IMR-90 (cell line): ENCODE measurements around the gene SLC39A11. TPM values are rescaled to one million over a fixed set of nuclear protein-coding genes. Genes with fewer than 3 reads are reported as not detected.

Source experiments
- ATAC-seq: fragments of 200-7000 bp; cut with Tn5 transposase; 2 replicates; pipeline ENCODE4 v1.9.1; 2020; ENCODE audit warnings: low read depth, mild to moderate bottlenecking, moderate library complexity
- BruUV-seq: library from RNA; stranded (reverse); fragments of 400-500 nt; replicated peaks from 2 replicates; lab custom pipeline; 2021; lab: Mats Ljungman, UMichigan
- CTCF ChIA-PET: fragments of 300-600 bp; formaldehyde crosslinking; extraction: SDS; loops from one replicate; lab custom pipeline; 2021; ENCODE audit warnings: antibody characterized with exemption; lab: Yijun Ruan, JAX
- POLR2A ChIA-PET: fragments of 300-600 bp; sonication (Branson Sonifier 250); formaldehyde crosslinking; loops from one replicate; lab custom pipeline; 2022; ENCODE audit warnings: antibody characterized with exemption; ENCODE audit not compliant: unreplicated experiment; lab: Charles Lee
- DNase-seq: peaks from one replicate; pipeline ENCODE4 v3.0.0; 2013
- H2AFZ ChIP-seq: replicated peaks from 2 replicates; pipeline ENCODE3; 2013; ENCODE audit warnings: low read length, mild to moderate bottlenecking; ENCODE audit not compliant: poor library complexity
- H2AK5ac ChIP-seq: 2 replicates; pipeline ENCODE4 v1.6.1; 2013; ENCODE audit warnings: low read depth, low read length, inconsistent platforms
- H2AK9ac ChIP-seq: replicated peaks from 2 replicates; pipeline ENCODE3; 2013; ENCODE audit warnings: mild to moderate bottlenecking, low read depth, low read length, moderate library complexity; ENCODE audit not compliant: poor library complexity
- H2BK120ac ChIP-seq: 2 replicates; pipeline ENCODE4 v1.6.1; 2013; ENCODE audit warnings: low read depth, low read length, inconsistent platforms
- H2BK15ac ChIP-seq: 3 replicates; pipeline ENCODE4 v1.6.1; 2013; ENCODE audit warnings: low read depth, low read length, inconsistent platforms
- H2BK20ac ChIP-seq: 2 replicates; pipeline ENCODE4 v1.6.1; 2013; ENCODE audit warnings: low read depth, mild to moderate bottlenecking, inconsistent platforms, low read length, moderate library complexity
- H2BK5ac ChIP-seq: 2 replicates; pipeline ENCODE4 v1.6.1; 2013; ENCODE audit warnings: mild to moderate bottlenecking, low read depth, low read length, inconsistent platforms; ENCODE audit not compliant: poor library complexity, severe bottlenecking
- H3K14ac ChIP-seq: replicated peaks from 2 replicates; pipeline ENCODE4 v1.6.1; 2013; ENCODE audit warnings: low read depth, low read length, inconsistent platforms
- H3K18ac ChIP-seq: 2 replicates; pipeline ENCODE4 v1.6.1; 2013; ENCODE audit warnings: low read depth, low read length, control low read depth
- H3K23ac ChIP-seq: 2 replicates; pipeline ENCODE4 v1.6.1; 2013; ENCODE audit warnings: low read depth, low read length, inconsistent platforms
- H3K27ac ChIP-seq: 2 replicates; pipeline ENCODE4 v1.5.1; 2013; ENCODE audit warnings: mild to moderate bottlenecking, control low read depth, low read length; ENCODE audit not compliant: insufficient read depth
- H3K27me3 ChIP-seq: 2 replicates; pipeline ENCODE4 v1.6.1; 2013; ENCODE audit warnings: low read length; ENCODE audit not compliant: control insufficient read depth, insufficient read depth
- H3K36me3 ChIP-seq: 2 replicates; pipeline ENCODE4 v1.6.1; 2013; ENCODE audit warnings: low read length, mixed read lengths; ENCODE audit not compliant: control insufficient read depth, insufficient read depth
- H3K4ac ChIP-seq: 2 replicates; pipeline ENCODE4 v1.6.1; 2013; ENCODE audit warnings: low read depth, low read length, inconsistent platforms
- H3K4me1 ChIP-seq: 2 replicates; pipeline ENCODE4 v1.6.1; 2013; ENCODE audit warnings: low read length, mixed read lengths; ENCODE audit not compliant: control insufficient read depth, insufficient read depth
- H3K4me2 ChIP-seq: 2 replicates; pipeline ENCODE4 v1.6.1; 2013; ENCODE audit warnings: low read depth, mild to moderate bottlenecking, control low read depth, low read length, moderate library complexity
- H3K4me3 ChIP-seq: 2 replicates; pipeline ENCODE4 v1.5.1; 2013; ENCODE audit warnings: low read depth, mild to moderate bottlenecking, control low read depth, low read length, moderate library complexity; ENCODE audit not compliant: insufficient read depth
- H3K56ac ChIP-seq: 2 replicates; pipeline ENCODE4 v1.6.1; 2013; ENCODE audit warnings: low read length, inconsistent platforms; ENCODE audit not compliant: insufficient read depth; ENCODE audit errors: extremely low read depth
- H3K79me1 ChIP-seq, 2 experiments: 2 replicates each; pipeline ENCODE4 v1.6.1; 2013; ENCODE audit warnings: low read length in 2 of 2, inconsistent platforms in 1 of 2, low read depth in 1 of 2
- H3K9ac ChIP-seq: 2 replicates; pipeline ENCODE4 v1.6.1; 2013; ENCODE audit warnings: low read depth, low read length, control low read depth
- H3K9me1 ChIP-seq: 2 replicates; pipeline ENCODE4 v1.6.1; 2013; ENCODE audit warnings: low read length, inconsistent platforms; ENCODE audit not compliant: insufficient read depth
- H3K9me3 ChIP-seq: 2 replicates; pipeline ENCODE4 v1.6.1; 2013; ENCODE audit warnings: low read length; ENCODE audit not compliant: control insufficient read depth, insufficient read depth
- H4K20me1 ChIP-seq: 2 replicates; pipeline ENCODE4 v1.6.1; 2013; ENCODE audit warnings: low read length, inconsistent platforms; ENCODE audit not compliant: insufficient read depth
- H4K5ac ChIP-seq: 2 replicates; pipeline ENCODE4 v1.6.1; 2013; ENCODE audit warnings: mild to moderate bottlenecking, low read depth, low read length, control low read depth
- H4K8ac ChIP-seq, 2 experiments: 2 replicates each; pipeline ENCODE4 v1.6.1; 2013; ENCODE audit warnings: low read depth in 2 of 2, low read length in 2 of 2, control low read depth in 1 of 2, inconsistent platforms in 1 of 2
- H4K91ac ChIP-seq: 2 replicates; pipeline ENCODE4 v1.6.1; 2013; ENCODE audit warnings: low read depth, low read length, inconsistent platforms; ENCODE audit not compliant: insufficient read depth
- BHLHE40 ChIP-seq: fragments of 150-350 bp; IDR thresholded peaks from 2 replicates; pipeline ENCODE4 v1.6.1; 2016; ENCODE audit warnings: mild to moderate bottlenecking, low read depth, low read length
- CHD1 ChIP-seq: IDR thresholded peaks from 2 replicates; pipeline ENCODE4 v1.6.1; 2012; ENCODE audit warnings: low read depth, low read length, improper control_type of control experiment
- FOS ChIP-seq: fragments of 150-350 bp; IDR thresholded peaks from 2 replicates; pipeline ENCODE4 v1.6.1; 2016; ENCODE audit warnings: low read depth, low read length
- MAFK ChIP-seq: IDR thresholded peaks from 2 replicates; pipeline ENCODE4 v1.6.1; 2012; ENCODE audit warnings: low read depth, low read length, improper control_type of control experiment
- MAZ ChIP-seq: IDR thresholded peaks from 2 replicates; pipeline ENCODE4 v1.6.1; 2012; ENCODE audit warnings: low read depth, mild to moderate bottlenecking, low read length, improper control_type of control experiment, moderate library complexity, borderline replicate concordance
- MXI1 ChIP-seq: IDR thresholded peaks from 2 replicates; pipeline ENCODE4 v1.6.1; 2012; ENCODE audit warnings: low read depth, mild to moderate bottlenecking, low read length, moderate library complexity, borderline replicate concordance
- POLR2A ChIP-seq: IDR thresholded peaks from 2 replicates; pipeline ENCODE4 v1.6.1; 2012; ENCODE audit warnings: mild to moderate bottlenecking, low read depth, low read length
- RAD21 ChIP-seq: IDR thresholded peaks from 2 replicates; pipeline ENCODE4 v1.6.1; 2012; ENCODE audit warnings: low read length, improper control_type of control experiment
- RFX5 ChIP-seq: IDR thresholded peaks from 2 replicates; pipeline ENCODE4 v1.8.0; 2012; ENCODE audit warnings: low read depth, mild to moderate bottlenecking, low read length, moderate library complexity
- SMC3 ChIP-seq: fragments of 150-350 bp; IDR thresholded peaks from 2 replicates; pipeline ENCODE4 v1.6.1; 2016; ENCODE audit warnings: low read depth, mild to moderate bottlenecking, antibody characterized with exemption, low read length, moderate library complexity
- WGBS, 2 experiments: methylation state at CpG; one replicate each; pipeline versions ENCODE4 v1.1.5 to v1.1.7; 2013; ENCODE audit warnings: missing lambda C conversion rate in 2 of 2; ENCODE audit not compliant: insufficient read length in 1 of 2; ENCODE audit errors: extremely low coverage in 2 of 2; 5-methylcytosine and 5-hydroxymethylcytosine counted together
- dilution Hi-C: fragments of 300-500 bp; cut with HindIII; formaldehyde crosslinking; loops from one replicate; pipeline ENCODE4 v1.14.3; 2018; ENCODE audit warnings: low sequenced_read_pairs; ENCODE audit not compliant: unreplicated experiment
- in situ Hi-C: fragments of 300-500 bp; cut with MboI; formaldehyde crosslinking; loops from 3 replicates; pipeline ENCODE4 v1.14.3; 2019; ENCODE audit warnings: low sequenced_read_pairs, inconsistent platforms, mixed read lengths
- intact Hi-C: fragments of 100-400 bp; cut with micrococcal nuclease; formaldehyde crosslinking; loops from 2 replicates; pipeline ENCODE4 v1.10.0; 2022
- polyA plus RNA-seq, 3 experiments: library from polyadenylated mRNA; depleted of rRNA; stranded (reverse); fragments of >200 nt; gene quantifications; 2 replicates each; pipeline ENCODE4 v1.2.3, GENCODE V29; 2012; ENCODE audit warnings: low replicate concordance in 1 of 3
- total RNA-seq: library from RNA; depleted of rRNA; stranded (reverse); fragments of >200 nt; gene quantifications from 2 replicates; pipeline ENCODE4 v1.2.3, GENCODE V29; 2012
- TF ChIP-seq, protein P1 (sequence below): conservative IDR thresholded peaks from 2 replicates; pipeline ENCODE4 v1.5.1; 2012; ENCODE audit warnings: mild to moderate bottlenecking, low read depth, low read length, improper control_type of control experiment
- TF ChIP-seq, protein P2 (sequence below): fragments of 150-350 bp; IDR thresholded peaks from 2 replicates; pipeline ENCODE4 v1.6.1; 2017; ENCODE audit warnings: mild to moderate bottlenecking, antibody characterized with exemption, low read length, low read depth

Gene SLC39A11
- total and polyA plus RNA-seq, 2 of the 4 experiments (the other 2 are of a cell fraction): 8.8 to 14.3 TPM

DNA sequence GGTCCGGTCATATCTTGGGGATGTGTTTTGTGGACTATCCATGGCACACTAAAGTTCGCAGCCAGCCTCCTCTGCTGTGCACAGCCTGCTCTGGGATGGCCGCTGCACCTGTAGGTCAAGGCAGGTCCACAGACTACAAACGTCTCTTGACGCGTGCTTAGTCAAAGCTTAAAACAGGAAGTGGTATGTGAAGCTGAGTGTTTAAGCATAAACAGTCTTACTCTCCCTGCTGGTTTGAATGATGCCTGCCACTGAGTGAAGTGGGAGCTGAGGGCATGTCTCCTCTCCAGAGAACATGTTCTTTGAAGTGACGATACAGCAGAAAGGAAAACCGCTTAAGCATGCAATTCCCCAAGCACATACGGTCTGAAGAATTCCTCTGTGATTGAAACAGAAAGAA lies 365.6 kb downstream of the SLC39A11 start:
- Histone ChIP-seq H2AFZ (peak overlapping the region; percentile 69), H2BK120ac (peak overlapping the region; percentile 53; the same call in 1 of the 2 replicates), H3K4ac (no peak overlapping the region), H3K18ac (no peak overlapping the region), H3K23ac (no peak overlapping the region), H2BK15ac (no peak overlapping the region), H3K14ac (no peak overlapping the region), H3K4me2 (peak overlapping the region; percentile 18; the same call in 1 of the 2 replicates), H3K4me1 (peaks cover 8% of the 10 kb centered on the region), H4K8ac (peak overlapping the region in 1 of 2 experiments; percentile 28; a peak in 1 of 4 replicates), H3K27ac (no peak overlapping the region), H3K4me3 (no peak overlapping the region), H3K9me3 (no peaks in the 10 kb centered on the region), H3K9me1 (no peaks in the 10 kb centered on the region), H3K27me3 (no peaks in the 10 kb centered on the region), H2BK5ac (no peak overlapping the region), H3K36me3 (no peaks in the 10 kb centered on the region), H4K91ac (no peak overlapping the region), H3K9ac (no peak overlapping the region), H4K20me1 (no peaks in the 10 kb centered on the region), H2BK20ac (peak overlapping the region; percentile 9; the same call in 1 of the 2 replicates), H3K56ac (no peak overlapping the region), H2AK5ac (peak overlapping the region; percentile 41), H3K79me1 (no peaks in the 10 kb centered on the region), H4K5ac (no peak overlapping the region), H2AK9ac (no peak overlapping the region)
- ChIA-PET POLR2A (interaction anchor here (0.5 kb wide), 1 partner anchor 11 kb away, joined by 7 read pairs; no protein-coding TSS in a partner anchor), CTCF (interaction anchor here (0.7 to 3.0 kb wide), 11 partner anchors 13 to 521 kb away, joined by 3 to 15 read pairs (median 7); no protein-coding TSS in a partner anchor)
- intact Hi-C loops: loop anchor here (1.0 to 10.0 kb wide), 8 partner anchors 132 to 1448 kb away; partner anchors contain the start of gene SLC39A11
- in situ Hi-C loops: loop anchor here (5.0 to 10.0 kb wide), 4 partner anchors 428 to 645 kb away; no protein-coding TSS in a partner anchor
- no TSS peak for BruUV-seq
- no peak for TF ChIP-seq MAFK
- TF ChIP-seq FOS: no peak
- TF ChIP-seq BHLHE40: 0 out of 2 replicates have a peak, but pooled peaks have one; percentile 9
- TF ChIP-seq MAZ: no peak
- no peak; the same call in 1 of the 2 replicates for TF ChIP-seq SMC3
- no peak for TF ChIP-seq RFX5
- TF ChIP-seq, protein P1, sequence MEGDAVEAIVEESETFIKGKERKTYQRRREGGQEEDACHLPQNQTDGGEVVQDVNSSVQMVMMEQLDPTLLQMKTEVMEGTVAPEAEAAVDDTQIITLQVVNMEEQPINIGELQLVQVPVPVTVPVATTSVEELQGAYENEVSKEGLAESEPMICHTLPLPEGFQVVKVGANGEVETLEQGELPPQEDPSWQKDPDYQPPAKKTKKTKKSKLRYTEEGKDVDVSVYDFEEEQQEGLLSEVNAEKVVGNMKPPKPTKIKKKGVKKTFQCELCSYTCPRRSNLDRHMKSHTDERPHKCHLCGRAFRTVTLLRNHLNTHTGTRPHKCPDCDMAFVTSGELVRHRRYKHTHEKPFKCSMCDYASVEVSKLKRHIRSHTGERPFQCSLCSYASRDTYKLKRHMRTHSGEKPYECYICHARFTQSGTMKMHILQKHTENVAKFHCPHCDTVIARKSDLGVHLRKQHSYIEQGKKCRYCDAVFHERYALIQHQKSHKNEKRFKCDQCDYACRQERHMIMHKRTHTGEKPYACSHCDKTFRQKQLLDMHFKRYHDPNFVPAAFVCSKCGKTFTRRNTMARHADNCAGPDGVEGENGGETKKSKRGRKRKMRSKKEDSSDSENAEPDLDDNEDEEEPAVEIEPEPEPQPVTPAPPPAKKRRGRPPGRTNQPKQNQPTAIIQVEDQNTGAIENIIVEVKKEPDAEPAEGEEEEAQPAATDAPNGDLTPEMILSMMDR: 0 out of 2 replicates have a peak, but pooled peaks have one; percentile 15
- TF ChIP-seq POLR2A: no peak
- no peak for TF ChIP-seq CHD1
- no peak for TF ChIP-seq RAD21
- TF ChIP-seq, protein P2, sequence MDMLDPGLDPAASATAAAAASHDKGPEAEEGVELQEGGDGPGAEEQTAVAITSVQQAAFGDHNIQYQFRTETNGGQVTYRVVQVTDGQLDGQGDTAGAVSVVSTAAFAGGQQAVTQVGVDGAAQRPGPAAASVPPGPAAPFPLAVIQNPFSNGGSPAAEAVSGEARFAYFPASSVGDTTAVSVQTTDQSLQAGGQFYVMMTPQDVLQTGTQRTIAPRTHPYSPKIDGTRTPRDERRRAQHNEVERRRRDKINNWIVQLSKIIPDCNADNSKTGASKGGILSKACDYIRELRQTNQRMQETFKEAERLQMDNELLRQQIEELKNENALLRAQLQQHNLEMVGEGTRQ: no peak
- TF ChIP-seq MXI1: no peak
- dilution Hi-C loops: no loop called here
- WGBS, 2 experiments: 41% methylated on average over 2 of the region's 9 CpGs; no CpG with 5 or more reads in 1 of the 2 experiments
- ATAC-seq (peak; percentile 27; the same call in 1 of the 2 replicates), DNase-seq (peak; percentile 77)
